IPS DF 4.7 (cell line): Measurements from ENCODE around the gene ZNF513.
A peak's percentile ranks its signal among the peaks of the same experiment; 100 is the strongest.

Source experiments
- DNase-seq: peaks from one replicate; pipeline ENCODE4 v3.0.0-alpha.2; 2013; ENCODE audit warnings: low spot score; ENCODE audit errors: extremely low read depth

The ZNF513 gene

GRCh38 chr2:27390822-27391679 is 10.5 kb upstream of the ZNF513 start:
- DNase-seq = no peak

- no peak for DNase-seq
Observed at GRCh38 chr2:27381577-27382181, 1.1 kb upstream of the ZNF513 start.

- no peak for DNase-seq
Observed at GRCh38 chr2:27379836-27380625, 503 bp downstream of the ZNF513 start.

- no peak for DNase-seq
Observed at GRCh38 chr2:27379383-27379835, 1.1 kb downstream of the ZNF513 start.

GRCh38 chr2:27378809-27379290 is 1.7 kb downstream of the ZNF513 start:
- no peak for DNase-seq

GRCh38 chr2:27378096-27378808 is 2.3 kb downstream of the ZNF513 start:
- DNase-seq = no peak

- no peak for DNase-seq
Observed at GRCh38 chr2:27377618-27378095, 2.9 kb downstream of the ZNF513 start.

- DNase-seq = no peak
Observed at GRCh38 chr2:27376866-27377617, 3.5 kb downstream of the ZNF513 start.

- no peak for DNase-seq
Observed at GRCh38 chr2:27376151-27376865, 4.2 kb downstream of the ZNF513 start.

GRCh38 chr2:27375513-27376099 is 4.9 kb downstream of the ZNF513 start:
- no peak for DNase-seq

- no peak for DNase-seq
Observed at GRCh38 chr2:27373567-27373966, 7.0 kb downstream of the ZNF513 start.

- DNase-seq = no peak
Observed at GRCh38 chr2:27372937-27373336, 7.6 kb downstream of the ZNF513 start.

- DNase-seq = no peak
Observed at GRCh38 chr2:27370816-27371620, 9.5 kb downstream of the ZNF513 start.

- peak; percentile 93 for DNase-seq
Observed at GRCh38 chr2:27370026-27370815, 10.3 kb downstream of the ZNF513 start, which contains the start of the genes EIF2B4 and SNX17. EIF2B4 (minus strand) TSS chr2:27370338; CDS start chr2:27370314, 24 bp downstream. SNX17 (plus strand) TSS chr2:27370616; CDS start chr2:27370744, 128 bp downstream.

GRCh38 chr2:27369471-27370025 is 11.0 kb downstream of the ZNF513 start:
- DNase-seq = no peak

GRCh38 chr2:27363933-27364332 is 16.6 kb downstream of the ZNF513 start:
- no peak for DNase-seq
